ENCODE data around the gene CD300C. TPM values are rescaled to one million over a fixed set of nuclear protein-coding genes. Genes with fewer than 3 reads are reported as not detected.

Gene CD300C
- total and polyA plus RNA-seq, 10 of the 15 experiments (the other 5 are each of a cell fraction or from before 2014, with no cell fraction given) = 0.12 to 0.38 (median 0.23) TPM; not detected in 3

DNA sequence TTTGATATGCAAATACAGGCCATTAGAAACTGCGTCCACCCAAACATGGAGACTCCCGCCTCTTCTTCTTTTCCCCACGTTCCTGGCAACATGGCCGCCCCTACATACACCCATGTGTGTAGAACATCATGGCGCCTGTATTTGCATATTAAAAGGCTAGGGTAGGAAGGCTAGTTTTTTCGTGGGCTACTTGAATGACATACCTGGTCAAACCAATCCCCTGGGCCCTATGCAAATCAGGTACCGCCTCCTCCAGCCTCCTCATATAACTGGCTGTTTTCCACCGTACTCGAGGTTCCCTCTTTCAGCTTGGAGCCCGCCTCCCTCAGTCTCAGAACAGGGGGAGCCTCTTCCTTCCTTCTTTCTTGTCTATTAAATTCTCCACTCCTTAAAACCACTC, 13.8 kb downstream of the CD300C start (continued):
- TF ChIP-seq, protein P1, sequence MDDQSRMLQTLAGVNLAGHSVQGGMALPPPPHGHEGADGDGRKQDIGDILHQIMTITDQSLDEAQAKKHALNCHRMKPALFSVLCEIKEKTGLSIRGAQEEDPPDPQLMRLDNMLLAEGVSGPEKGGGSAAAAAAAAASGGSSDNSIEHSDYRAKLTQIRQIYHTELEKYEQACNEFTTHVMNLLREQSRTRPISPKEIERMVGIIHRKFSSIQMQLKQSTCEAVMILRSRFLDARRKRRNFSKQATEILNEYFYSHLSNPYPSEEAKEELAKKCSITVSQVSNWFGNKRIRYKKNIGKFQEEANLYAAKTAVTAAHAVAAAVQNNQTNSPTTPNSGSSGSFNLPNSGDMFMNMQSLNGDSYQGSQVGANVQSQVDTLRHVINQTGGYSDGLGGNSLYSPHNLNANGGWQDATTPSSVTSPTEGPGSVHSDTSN (IDR thresholded peaks at IDR 0.05; ENCODE audit: insufficient replicate concordance, low read depth, low read length) = peak; percentile 52
- TF ChIP-seq TARDBP (IDR thresholded peaks at IDR 0.05; ENCODE audit: borderline replicate concordance) (no peak), SIX5 (IDR thresholded peaks at IDR 0.05; ENCODE audit: low read depth, low read length, severe bottlenecking) (no peak), RB1 (IDR thresholded peaks at IDR 0.05; ENCODE audit: borderline replicate concordance) (no peak), POU2F2 (IDR thresholded peaks at IDR 0.05; ENCODE audit: borderline replicate concordance, low read depth, low read length) (peak; percentile 91; the same call in 2 of the 3 replicates)

DNA sequence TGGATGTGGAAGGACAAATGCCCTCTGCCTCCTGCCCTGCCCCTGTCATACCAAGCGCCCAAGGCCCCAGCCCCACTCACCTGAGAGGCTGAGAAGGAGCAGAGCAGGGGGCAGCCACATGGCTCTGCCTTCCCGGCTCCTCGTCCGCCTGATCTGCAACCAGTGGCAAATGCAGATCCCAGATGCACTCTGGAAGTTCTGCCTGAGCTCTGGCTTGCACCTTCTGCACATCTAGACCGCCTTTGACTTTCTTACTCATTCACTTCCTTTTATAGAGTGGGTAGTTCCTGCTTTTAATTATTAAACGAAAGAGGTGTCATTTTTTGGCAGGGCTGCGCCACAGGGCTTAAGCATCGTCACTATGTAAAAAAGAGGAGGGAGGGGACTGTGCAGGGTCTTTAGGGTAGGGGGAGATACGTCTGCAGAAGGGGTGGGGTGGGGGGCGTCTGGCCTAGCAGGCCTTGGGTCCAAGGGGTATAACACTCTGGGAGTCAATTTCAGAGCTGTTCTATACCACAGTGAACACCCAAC, 14.6 kb downstream of the CD300C start, which contains the start of gene CD300LB:
TSS of gene CD300LB (minus strand) at position 245 of the 531 bp plus-strand sequence. CDS start at position 120, 125 bp downstream.
- H3K36me3 ChIP-seq (ENCODE audit: control insufficient read depth in 2 of 2, insufficient read depth in 2 of 2, low read length in 1 of 2) = no peaks in the 10 kb centered on the region
- no peak within 1 kb of the TSS for H3K4me2 ChIP-seq (ENCODE audit: control insufficient read depth, insufficient read depth)
- H3K9ac ChIP-seq (ENCODE audit: control insufficient read depth, insufficient read depth, low read length) = no peak within 1 kb of the TSS
- RAD21 ChIA-PET (ENCODE audit: unreplicated experiment) = interaction anchor here (0.6 to 3.7 kb wide), 17 partner anchors 18 to 355 kb away, joined by 3 to 45 read pairs (median 5); partner anchors contain the start of gene GPR142
- H3K27ac ChIP-seq (ENCODE audit: control insufficient read depth, insufficient read depth) = no peak within 1 kb of the TSS
- intact Hi-C loops (cut with micrococcal nuclease; ENCODE audit: unreplicated experiment) (loop anchor here (5.0 kb wide), 1 partner anchor 229 kb away; no protein-coding TSS in a partner anchor), in situ Hi-C loops (cut with MboI) (no loop called here)
- DNase-seq (ENCODE audit: low read depth, low spot score) (no peak), ATAC-seq (peak; percentile 55), FAIRE-seq (no peak)
- POLR2A ChIA-PET = interaction anchor here (1.0 to 1.3 kb wide), 4 partner anchors 9 to 62 kb away, joined by 3 to 5 read pairs (median 4); no protein-coding TSS in a partner anchor
- H3K79me2 ChIP-seq (ENCODE audit: control insufficient read depth, insufficient read depth, low read length) = no peaks in the 10 kb centered on the region
- no peaks in the 10 kb centered on the region for H4K20me1 ChIP-seq (ENCODE audit: control insufficient read depth, insufficient read depth)
- H3K4me1 ChIP-seq (ENCODE audit: control insufficient read depth, insufficient read depth, low read length) = peaks cover 7% of the 10 kb centered on the region
- peak; percentile 60 for TF ChIP-seq IKZF1 (conservative IDR thresholded peaks at IDR 0.05)
- TF ChIP-seq NBN (IDR thresholded peaks at IDR 0.05) = no peak
- no peak for TF ChIP-seq MYB (IDR thresholded peaks at IDR 0.05; ENCODE audit: borderline replicate concordance, low read depth, low read length)
- no peak for TF ChIP-seq ZZZ3 (IDR thresholded peaks at IDR 0.05; ENCODE audit: control insufficient read depth, insufficient read length, low read depth)
- no TSS peak for BruUV-seq (replicated peaks)
- WGBS (ENCODE audit: insufficient coverage, insufficient replicate concordance, low lambda C conversion rate, missing lambda C conversion rate) = 30% methylated on average over 10 of the region's 10 CpGs
- H3K27me3 ChIP-seq (replicated peaks in 1 of 2; ENCODE audit: control insufficient read depth in 2 of 2, insufficient read depth in 2 of 2, low read length in 1 of 2) = peaks cover 0 to 1% of the 10 kb centered on the region in 2 experiments; a peak in 1 of 4 replicates
- H3K4me3 ChIP-seq = no peak within 1 kb of the TSS
- CTCF ChIA-PET = interaction anchor here (0.7 to 5.8 kb wide), 24 partner anchors 11 to 328 kb away, joined by 3 to 68 read pairs (median 7); partner anchors contain the start of genes GPR142 and RPL38
- H2AFZ ChIP-seq (ENCODE audit: control insufficient read depth, low read depth, low read length) = no peak within 1 kb of the TSS; the same call in 1 of the 2 replicates
- SMC1A ChIA-PET (ENCODE audit: uncharacterized antibody, unreplicated experiment) = interaction anchor here (1.3 to 7.5 kb wide), 11 partner anchors 9 to 163 kb away, joined by 3 to 45 read pairs (median 14); partner anchors contain the start of gene GPR142
- H3K9me3 ChIP-seq (replicated peaks; ENCODE audit: control insufficient read depth, insufficient read depth, low read length) = no peaks in the 10 kb centered on the region; the same call in 2 of the 3 replicates

Data from GM12878 (cell line).